ENCODE results near the gene KLF16. TPM values are rescaled to one million over a fixed set of nuclear protein-coding genes. Genes with fewer than 3 reads are reported as not detected.

The KLF16 gene
- total and polyA plus RNA-seq, 2 experiments from 2014 or later: 8.9 to 20.2 TPM

GRCh38 chr19:1847684-1848398 lies 15.5 kb downstream of the KLF16 start:
- Mint-ChIP-seq H3K36me3 (ENCODE audit: low read depth) (no peaks in the 10 kb centered on the region; the same call in 2 of the 3 replicates), H3K4me1 (peaks cover 32% of the 10 kb centered on the region), H3K9me3 (0 out of 3 replicates have a peak, but pooled peaks cover 2% of the 10 kb centered on the region), H3K4me3 (peak overlapping the region; percentile 90), H3K27me3 (ENCODE audit: insufficient read depth, low read depth, poor library complexity) (peaks cover 24% of the 10 kb centered on the region), H3K27ac (peak overlapping the region; percentile 94)
- ATAC-seq: peak; percentile 7; the same call in 2 of the 3 replicates
- peak overlapping the region; percentile 74 for H3K27ac ChIP-seq (ENCODE audit: low read depth)
- peaks cover 52% of the 10 kb centered on the region for H3K79me2 ChIP-seq (replicated peaks; ENCODE audit: insufficient read depth)
- peak; percentile 76 for DNase-seq (ENCODE audit: low spot score)
- peaks cover 15% of the 10 kb centered on the region for H4K20me1 ChIP-seq (replicated peaks; ENCODE audit: insufficient read depth)
- H3K9me2 ChIP-seq (ENCODE audit: insufficient read depth): no peaks in the 10 kb centered on the region
- H3K27me3 ChIP-seq (ENCODE audit: insufficient read depth): no peaks in the 10 kb centered on the region
- H3K36me3 ChIP-seq (ENCODE audit: insufficient read depth): no peaks in the 10 kb centered on the region
- H3K4me1 ChIP-seq (ENCODE audit: insufficient read depth): peaks cover 3% of the 10 kb centered on the region; the same call in 1 of the 2 replicates
- peak; percentile 36; the same call in 1 of the 2 replicates for TF ChIP-seq CREB1 (CRISPR knock-in tag; IDR thresholded peaks at IDR 0.05; ENCODE audit: low read depth)
- TF ChIP-seq JUNB (IDR thresholded peaks at IDR 0.05; ENCODE audit: unreplicated experiment): no peak
- no peak for TF ChIP-seq ZNF462 (CRISPR knock-in tag; IDR thresholded peaks at IDR 0.05)
- peak overlapping the region; percentile 96 for H3K4me3 ChIP-seq
- peaks cover 18% of the 10 kb centered on the region for H3F3A ChIP-seq (replicated peaks; ENCODE audit: low read depth)
- H2AFZ ChIP-seq: no peak overlapping the region
- peak overlapping the region; percentile 98 for H3K4me2 ChIP-seq

DNA sequence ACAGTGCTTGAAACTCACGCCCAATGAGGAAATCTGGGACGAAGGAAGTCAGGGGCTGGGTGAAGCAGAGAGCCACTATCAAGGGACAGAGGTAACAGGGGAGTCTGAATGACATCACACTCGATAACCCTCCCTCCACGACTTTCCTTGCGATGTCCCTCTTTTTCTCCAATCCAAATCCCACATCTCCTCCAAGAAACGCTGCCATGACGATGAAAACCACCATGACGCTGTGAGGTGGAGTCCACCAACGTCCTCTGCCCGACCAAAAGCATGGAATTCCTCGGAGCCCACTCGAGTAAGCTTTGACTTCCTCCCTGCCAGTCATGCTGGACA lies 16.1 kb downstream of the KLF16 start:
- H3K27me3 ChIP-seq (ENCODE audit: insufficient read depth): no peaks in the 10 kb centered on the region
- no peak for DNase-seq (ENCODE audit: low spot score)
- H3K27ac Mint-ChIP-seq: peak overlapping the region; percentile 94
- no peak for TF ChIP-seq EZH2 (IDR thresholded peaks at IDR 0.05; ENCODE audit: low read depth, unreplicated experiment)
- no peak for TF ChIP-seq ZNF331 (CRISPR knock-in tag; IDR thresholded peaks at IDR 0.05; ENCODE audit: low read depth)
- TF ChIP-seq JUNB (IDR thresholded peaks at IDR 0.05; ENCODE audit: unreplicated experiment): no peak
- TF ChIP-seq POLR2AphosphoS5 (IDR thresholded peaks at IDR 0.05; ENCODE audit: low read depth): no peak
- no peak for TF ChIP-seq ZNF114 (CRISPR knock-in tag; IDR thresholded peaks at IDR 0.05)
- no peak for TF ChIP-seq NANOG (IDR thresholded peaks at IDR 0.05; ENCODE audit: borderline replicate concordance)
- TF ChIP-seq, protein P1, sequence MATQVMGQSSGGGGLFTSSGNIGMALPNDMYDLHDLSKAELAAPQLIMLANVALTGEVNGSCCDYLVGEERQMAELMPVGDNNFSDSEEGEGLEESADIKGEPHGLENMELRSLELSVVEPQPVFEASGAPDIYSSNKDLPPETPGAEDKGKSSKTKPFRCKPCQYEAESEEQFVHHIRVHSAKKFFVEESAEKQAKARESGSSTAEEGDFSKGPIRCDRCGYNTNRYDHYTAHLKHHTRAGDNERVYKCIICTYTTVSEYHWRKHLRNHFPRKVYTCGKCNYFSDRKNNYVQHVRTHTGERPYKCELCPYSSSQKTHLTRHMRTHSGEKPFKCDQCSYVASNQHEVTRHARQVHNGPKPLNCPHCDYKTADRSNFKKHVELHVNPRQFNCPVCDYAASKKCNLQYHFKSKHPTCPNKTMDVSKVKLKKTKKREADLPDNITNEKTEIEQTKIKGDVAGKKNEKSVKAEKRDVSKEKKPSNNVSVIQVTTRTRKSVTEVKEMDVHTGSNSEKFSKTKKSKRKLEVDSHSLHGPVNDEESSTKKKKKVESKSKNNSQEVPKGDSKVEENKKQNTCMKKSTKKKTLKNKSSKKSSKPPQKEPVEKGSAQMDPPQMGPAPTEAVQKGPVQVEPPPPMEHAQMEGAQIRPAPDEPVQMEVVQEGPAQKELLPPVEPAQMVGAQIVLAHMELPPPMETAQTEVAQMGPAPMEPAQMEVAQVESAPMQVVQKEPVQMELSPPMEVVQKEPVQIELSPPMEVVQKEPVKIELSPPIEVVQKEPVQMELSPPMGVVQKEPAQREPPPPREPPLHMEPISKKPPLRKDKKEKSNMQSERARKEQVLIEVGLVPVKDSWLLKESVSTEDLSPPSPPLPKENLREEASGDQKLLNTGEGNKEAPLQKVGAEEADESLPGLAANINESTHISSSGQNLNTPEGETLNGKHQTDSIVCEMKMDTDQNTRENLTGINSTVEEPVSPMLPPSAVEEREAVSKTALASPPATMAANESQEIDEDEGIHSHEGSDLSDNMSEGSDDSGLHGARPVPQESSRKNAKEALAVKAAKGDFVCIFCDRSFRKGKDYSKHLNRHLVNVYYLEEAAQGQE (IDR thresholded peaks at IDR 0.05; ENCODE audit: unreplicated experiment): no peak

More for the DNA sequence above, 16.1 kb downstream of the KLF16 start:
- Mint-ChIP-seq H3K4me3 (peak overlapping the region; percentile 90), H3K9me3 (0 out of 3 replicates have a peak, but pooled peaks cover 2% of the 10 kb centered on the region), H3K36me3 (ENCODE audit: low read depth) (no peaks in the 10 kb centered on the region; the same call in 2 of the 3 replicates), H3K27me3 (ENCODE audit: insufficient read depth, low read depth, poor library complexity) (peaks cover 26% of the 10 kb centered on the region), H3K4me1 (peaks cover 31% of the 10 kb centered on the region)
- Histone ChIP-seq H3K4me1 (ENCODE audit: insufficient read depth) (peaks cover 3% of the 10 kb centered on the region; the same call in 1 of the 2 replicates), H3K4me2 (peak overlapping the region; percentile 98), H2AFZ (no peak overlapping the region), H3K4me3 (peak overlapping the region; percentile 96), H3F3A (replicated peaks; ENCODE audit: low read depth) (peaks cover 16% of the 10 kb centered on the region), H3K36me3 (ENCODE audit: insufficient read depth) (no peaks in the 10 kb centered on the region), H3K27ac (ENCODE audit: low read depth) (peak overlapping the region; percentile 74), H3K79me2 (replicated peaks; ENCODE audit: insufficient read depth) (peaks cover 57% of the 10 kb centered on the region), H3K9me2 (ENCODE audit: insufficient read depth) (no peaks in the 10 kb centered on the region), H4K20me1 (replicated peaks; ENCODE audit: insufficient read depth) (peaks cover 18% of the 10 kb centered on the region)
- no peak for ATAC-seq

Measured in GM23338 (cell line).